Measurements from ENCODE around the gene MDGA2. TPM values are rescaled to one million over a fixed set of nuclear protein-coding genes. Genes with fewer than 3 reads are reported as not detected.

MDGA2 gene
- total and polyA plus RNA-seq, 7 donors: 0.01 TPM; not detected in 6

- H3K4me1 ChIP-seq: no peaks in the 10 kb centered on the region
- H3K27ac ChIP-seq: no peak overlapping the region
- no peak for ATAC-seq
These were observed 397.7 kb downstream of the MDGA2 start for GRCh38 chr14:47277703-47278102.

GRCh38 chr14:47276931-47277330 lies 398.5 kb downstream of the MDGA2 start:
- H3K27me3 ChIP-seq (ENCODE audit: insufficient read depth in 3 of 3, low read length in 2 of 3): no peaks in the 10 kb centered on the region
- no peak overlapping the region for H3K27ac ChIP-seq
- H3K4me1 ChIP-seq: no peaks in the 10 kb centered on the region
- no peaks in the 10 kb centered on the region for H3K9me3 ChIP-seq
- no peak for ATAC-seq
- H3K4me3 ChIP-seq: no peak overlapping the region
- TF ChIP-seq CTCF (IDR thresholded peaks at IDR 0.05): no peak
- WGBS, 3 donors: 51 to 58% (median 57%) methylated on average over 3 of the region's 3 CpGs
- no peak for DNase-seq
- no peaks in the 10 kb centered on the region for H3K36me3 ChIP-seq (ENCODE audit: insufficient read depth in 1 of 2, low read depth in 1 of 2)
- intact Hi-C loops (cut with DNase I): no loop called here

More at GRCh38 chr14:47277703-47278102, 397.7 kb downstream of the MDGA2 start:
- 63 to 88% (median 75%) methylated on average over 1 of the region's 1 CpG for WGBS, 3 donors
- Histone ChIP-seq H3K4me3 (no peak overlapping the region), H3K36me3 (ENCODE audit: insufficient read depth in 1 of 2, low read depth in 1 of 2) (no peaks in the 10 kb centered on the region), H3K27me3 (ENCODE audit: insufficient read depth in 3 of 3, low read length in 2 of 3) (no peaks in the 10 kb centered on the region), H3K9me3 (no peaks in the 10 kb centered on the region)
- TF ChIP-seq CTCF (IDR thresholded peaks at IDR 0.05): no peak
- intact Hi-C loops (cut with DNase I): no loop called here
- no peak for DNase-seq

- TF ChIP-seq CTCF (IDR thresholded peaks at IDR 0.05): no peak
- DNase-seq (no peak), ATAC-seq (no peak)
- Histone ChIP-seq H3K27ac (no peak overlapping the region), H3K4me3 (no peak overlapping the region), H3K4me1 (no peaks in the 10 kb centered on the region), H3K9me3 (no peaks in the 10 kb centered on the region), H3K36me3 (ENCODE audit: insufficient read depth in 1 of 2, low read depth in 1 of 2) (no peaks in the 10 kb centered on the region), H3K27me3 (ENCODE audit: insufficient read depth in 3 of 3, low read length in 2 of 3) (no peaks in the 10 kb centered on the region)
- intact Hi-C loops (cut with DNase I): no loop called here
- WGBS, 3 donors: 67 to 92% (median 78%) methylated on average over 5 of the region's 5 CpGs
These were observed 401.5 kb downstream of the MDGA2 start for GRCh38 chr14:47273939-47274338.

GRCh38 chr14:47270715-47271114 lies 404.7 kb downstream of the MDGA2 start:
- TF ChIP-seq CTCF (IDR thresholded peaks at IDR 0.05): no peak
- no peak overlapping the region for H3K27ac ChIP-seq
- whole genome bisulfite sequencing, 3 donors: 72 to 79% (median 77%) methylated on average over 4 of the region's 4 CpGs
- no peaks in the 10 kb centered on the region for H3K4me1 ChIP-seq
- H3K27me3 ChIP-seq (ENCODE audit: insufficient read depth in 3 of 3, low read length in 2 of 3): no peaks in the 10 kb centered on the region
- H3K9me3 ChIP-seq: no peaks in the 10 kb centered on the region
- ATAC-seq (no peak), DNase-seq (no peak)
- intact Hi-C loops (cut with DNase I): no loop called here
- no peaks in the 10 kb centered on the region for H3K36me3 ChIP-seq (ENCODE audit: insufficient read depth in 1 of 2, low read depth in 1 of 2)
- no peak overlapping the region for H3K4me3 ChIP-seq

- no peak for DNase-seq
- intact Hi-C loops (cut with DNase I): no loop called here
- 82 to 86% (median 84%) methylated on average over 6 of the region's 6 CpGs for WGBS, 3 donors
- no peak for TF ChIP-seq CTCF (IDR thresholded peaks at IDR 0.05)
- H3K36me3 ChIP-seq (ENCODE audit: insufficient read depth in 1 of 2, low read depth in 1 of 2): no peaks in the 10 kb centered on the region
- no peak for ATAC-seq
- H3K9me3 ChIP-seq: no peaks in the 10 kb centered on the region
- no peaks in the 10 kb centered on the region for H3K27me3 ChIP-seq (ENCODE audit: insufficient read depth in 3 of 3, low read length in 2 of 3)
- no peaks in the 10 kb centered on the region for H3K4me1 ChIP-seq
- no peak overlapping the region for H3K27ac ChIP-seq
- no peak overlapping the region for H3K4me3 ChIP-seq
These were observed 405.5 kb downstream of the MDGA2 start for GRCh38 chr14:47269756-47270492.
